DMS114 treated with DMSO at 0.1 percent for 48 hours (cell line): ENCODE results near the gene DDX1.
"Not testable (repeated sequence)": the region's sequence is repeated elsewhere in the genome, so short reads cannot be mapped to it uniquely, and the experiment has no call there.

Source experiments
- DNase-seq: peaks from one replicate; lab custom pipeline; 2025; ENCODE audit not compliant: unreplicated experiment; lab: John Stamatoyannopoulos, UW

DDX1 gene

GRCh38 chr2:15591692-15592463 is at the start of gene DDX1:
TSS of gene DDX1 (plus strand) at chr2:15591868. CDS start at chr2:15591934, 66 bp downstream.
- DNase-seq = peak; percentile 39

- not testable (repeated sequence) for DNase-seq
Observed at GRCh38 chr2:15542269-15542668, 49.4 kb upstream of the DDX1 start.

GRCh38 chr2:15543053-15543452 is 48.6 kb upstream of the DDX1 start:
- no peak for DNase-seq

GRCh38 chr2:15543541-15543940 is 48.1 kb upstream of the DDX1 start:
- DNase-seq = no peak

GRCh38 chr2:15544227-15544626 is 47.4 kb upstream of the DDX1 start:
- DNase-seq = no peak

- no peak for DNase-seq
Observed at GRCh38 chr2:15546297-15547098, 45.2 kb upstream of the DDX1 start.

GRCh38 chr2:15547115-15547876 is 44.4 kb upstream of the DDX1 start:
- DNase-seq = no peak

GRCh38 chr2:15548974-15549373 is 42.7 kb upstream of the DDX1 start:
- DNase-seq = no peak

- no peak for DNase-seq
Observed at GRCh38 chr2:15553519-15553918, 38.1 kb upstream of the DDX1 start.

- DNase-seq = no peak
Observed at GRCh38 chr2:15553951-15554350, 37.7 kb upstream of the DDX1 start.

- DNase-seq = no peak
Observed at GRCh38 chr2:15554525-15555218, 37.0 kb upstream of the DDX1 start.

- DNase-seq = no peak
Observed at GRCh38 chr2:15555760-15556193, 35.9 kb upstream of the DDX1 start.

GRCh38 chr2:15556311-15556930 is 35.2 kb upstream of the DDX1 start:
- no peak for DNase-seq

- DNase-seq = no peak
Observed at GRCh38 chr2:15557887-15558311, 33.8 kb upstream of the DDX1 start.

- DNase-seq = no peak
Observed at GRCh38 chr2:15559379-15560139, 32.1 kb upstream of the DDX1 start.

GRCh38 chr2:15560140-15560987 is 31.3 kb upstream of the DDX1 start:
- DNase-seq = no peak

- DNase-seq = peak; percentile 80
Observed at GRCh38 chr2:15560988-15561573, 30.6 kb upstream of the DDX1 start, which contains the start of gene NBAS. TSS of gene NBAS (minus strand) at chr2:15561334. CDS start at chr2:15561304, 30 bp downstream.
